ENCODE data around the gene XKR8.
"Not testable (repeated sequence)": the region's sequence is repeated elsewhere in the genome, so short reads cannot be mapped to it uniquely, and the experiment has no call there.

Gene XKR8

DNA sequence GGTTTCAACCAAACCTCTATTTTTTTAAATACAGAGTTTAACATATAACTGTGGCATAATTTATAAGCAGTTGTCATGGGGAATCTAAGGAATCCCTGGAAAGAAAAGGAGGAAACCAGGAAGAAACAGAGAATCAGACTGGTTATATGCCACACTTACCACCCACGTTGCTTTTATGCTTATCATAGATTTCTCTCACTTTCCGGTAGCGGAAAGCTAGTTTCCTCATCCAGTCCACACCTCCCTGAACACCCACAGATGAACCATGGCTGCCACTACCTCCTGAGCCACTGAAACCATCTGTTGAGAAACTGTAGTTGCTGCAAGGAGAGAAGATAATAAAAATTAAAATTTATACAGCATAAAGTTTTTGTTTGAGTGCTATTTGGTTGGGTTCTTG lies 33.5 kb downstream of the XKR8 start:
- no peak overlapping the region for H3K4me3 ChIP-seq (ENCODE audit: control insufficient read depth, low read depth, low read length)
- DNase-seq (ENCODE audit: low read depth): no peak
- TF ChIP-seq, protein P1, sequence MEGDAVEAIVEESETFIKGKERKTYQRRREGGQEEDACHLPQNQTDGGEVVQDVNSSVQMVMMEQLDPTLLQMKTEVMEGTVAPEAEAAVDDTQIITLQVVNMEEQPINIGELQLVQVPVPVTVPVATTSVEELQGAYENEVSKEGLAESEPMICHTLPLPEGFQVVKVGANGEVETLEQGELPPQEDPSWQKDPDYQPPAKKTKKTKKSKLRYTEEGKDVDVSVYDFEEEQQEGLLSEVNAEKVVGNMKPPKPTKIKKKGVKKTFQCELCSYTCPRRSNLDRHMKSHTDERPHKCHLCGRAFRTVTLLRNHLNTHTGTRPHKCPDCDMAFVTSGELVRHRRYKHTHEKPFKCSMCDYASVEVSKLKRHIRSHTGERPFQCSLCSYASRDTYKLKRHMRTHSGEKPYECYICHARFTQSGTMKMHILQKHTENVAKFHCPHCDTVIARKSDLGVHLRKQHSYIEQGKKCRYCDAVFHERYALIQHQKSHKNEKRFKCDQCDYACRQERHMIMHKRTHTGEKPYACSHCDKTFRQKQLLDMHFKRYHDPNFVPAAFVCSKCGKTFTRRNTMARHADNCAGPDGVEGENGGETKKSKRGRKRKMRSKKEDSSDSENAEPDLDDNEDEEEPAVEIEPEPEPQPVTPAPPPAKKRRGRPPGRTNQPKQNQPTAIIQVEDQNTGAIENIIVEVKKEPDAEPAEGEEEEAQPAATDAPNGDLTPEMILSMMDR (conservative IDR thresholded peaks at IDR 0.05; ENCODE audit: control insufficient read depth, insufficient read depth, low read depth, low read length): no peak

DNA sequence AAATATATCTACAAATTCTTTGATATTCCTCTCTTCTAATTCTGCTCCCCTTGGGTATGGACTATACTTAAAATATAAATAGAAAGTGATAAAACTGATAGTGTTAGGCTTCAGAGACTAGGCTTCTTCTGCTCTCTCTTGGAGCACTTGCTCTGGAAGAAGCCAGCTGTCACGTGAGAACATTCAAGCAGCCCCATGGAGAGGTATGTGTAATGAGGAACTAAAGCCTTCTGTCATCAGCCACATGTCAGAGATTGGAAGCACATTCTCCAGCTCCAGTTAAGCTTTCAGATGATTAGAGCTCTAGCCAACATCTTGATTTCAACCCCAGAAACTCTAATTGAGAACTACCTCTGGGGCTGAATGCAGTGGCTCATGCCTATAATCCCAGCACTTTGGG lies 34.3 kb downstream of the XKR8 start:
- H3K4me3 ChIP-seq (ENCODE audit: control insufficient read depth, low read depth, low read length): no peak overlapping the region
- no peak for DNase-seq (ENCODE audit: low read depth)
- TF ChIP-seq, protein P1 (conservative IDR thresholded peaks at IDR 0.05; ENCODE audit: control insufficient read depth, insufficient read depth, low read depth, low read length): no peak

DNA sequence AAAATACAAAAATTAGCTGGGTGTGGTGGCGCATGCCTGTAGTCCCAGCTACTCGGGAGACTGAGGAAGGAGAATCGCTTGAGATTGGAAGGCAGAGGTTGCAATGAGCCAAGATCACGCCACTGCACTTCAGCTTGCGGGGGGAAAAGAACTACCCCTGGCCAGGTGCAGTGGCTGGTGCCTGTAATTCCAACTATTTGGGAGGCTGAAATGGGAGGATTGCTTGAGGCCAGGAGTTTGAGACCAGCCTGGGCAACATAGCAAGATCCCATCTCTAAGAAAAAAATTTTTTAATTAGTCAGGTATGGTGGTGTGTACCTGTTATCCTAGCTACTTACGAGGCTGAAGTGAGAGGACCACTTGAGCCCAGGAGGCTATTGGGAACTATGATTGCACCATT lies 34.8 kb downstream of the XKR8 start:
- not testable (repeated sequence) for DNase-seq (ENCODE audit: low read depth)

DNA sequence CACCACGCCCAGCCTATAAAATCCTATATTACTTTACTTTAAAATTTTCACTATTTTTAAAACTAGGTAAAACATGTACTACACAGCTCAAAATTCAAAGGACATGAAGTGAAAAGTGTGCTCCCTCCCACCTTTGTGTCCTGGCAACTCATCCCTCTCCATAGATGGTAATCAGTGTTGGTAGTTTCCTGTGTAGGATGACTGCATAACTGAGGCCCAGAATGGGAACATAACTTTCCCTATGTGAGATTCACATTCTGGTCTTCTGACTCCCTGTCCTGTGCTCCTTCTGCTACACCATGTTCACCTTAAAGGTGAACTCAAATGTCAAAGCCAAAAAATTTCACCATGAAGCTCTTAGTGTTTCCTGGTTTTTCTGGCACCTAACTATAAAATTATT lies 39.3 kb downstream of the XKR8 start:
- no peak for DNase-seq (ENCODE audit: low read depth)
- TF ChIP-seq, protein P1 (conservative IDR thresholded peaks at IDR 0.05; ENCODE audit: control insufficient read depth, insufficient read depth, low read depth, low read length): no peak
- H3K4me3 ChIP-seq (ENCODE audit: control insufficient read depth, low read depth, low read length): no peak overlapping the region

More for the DNA sequence above, 34.8 kb downstream of the XKR8 start:
- not testable (repeated sequence) for H3K4me3 ChIP-seq (ENCODE audit: control insufficient read depth, low read depth, low read length)

GRCh38 chr1:28002600-28002999 lies 42.8 kb downstream of the XKR8 start:
- no peak for DNase-seq (ENCODE audit: low read depth)
- TF ChIP-seq, protein P1 (conservative IDR thresholded peaks at IDR 0.05; ENCODE audit: control insufficient read depth, insufficient read depth, low read depth, low read length): no peak
- no peak overlapping the region for H3K4me3 ChIP-seq (ENCODE audit: control insufficient read depth, low read depth, low read length)

GRCh38 chr1:28003117-28003516 lies 43.3 kb downstream of the XKR8 start:
- DNase-seq (ENCODE audit: low read depth); H3K4me3 ChIP-seq (ENCODE audit: control insufficient read depth, low read depth, low read length): not testable (repeated sequence)

GRCh38 chr1:28010969-28011368 lies 51.2 kb downstream of the XKR8 start:
- peak; percentile 57 for DNase-seq (ENCODE audit: low read depth)
- no peak overlapping the region for H3K4me3 ChIP-seq (ENCODE audit: control insufficient read depth, low read depth, low read length)
- TF ChIP-seq, protein P1 (conservative IDR thresholded peaks at IDR 0.05; ENCODE audit: control insufficient read depth, insufficient read depth, low read depth, low read length): no peak

Data from fibroblast of mammary gland (primary cell).